GM23338 (cell line): ENCODE results near the gene RPS6KA4.

Source experiments
- CREB1 ChIP-seq: fragments of 250-450 bp; sonication (Bioruptor Pico); IDR thresholded peaks from 2 replicates; pipeline ENCODE4 v1.5.0; 2020; ENCODE audit warnings: low read depth, mild to moderate bottlenecking, moderate library complexity
- ETS1 ChIP-seq: IDR thresholded peaks from 2 replicates; pipeline ENCODE4 v1.6.1; 2016; ENCODE audit warnings: antibody characterized with exemption
- EZH2 ChIP-seq: fragments of 200-600 bp; sonication (generic); IDR thresholded peaks from one replicate; pipeline ENCODE4 v1.8.0; 2017; ENCODE audit warnings: antibody characterized with exemption, mild to moderate bottlenecking, low read depth; ENCODE audit not compliant: unreplicated experiment
- EZH2phosphoT487 ChIP-seq: fragments of 200-600 bp; sonication (generic); IDR thresholded peaks from one replicate; pipeline ENCODE4 v1.8.1; 2018; ENCODE audit warnings: antibody characterized with exemption; ENCODE audit not compliant: unreplicated experiment
- JUNB ChIP-seq: IDR thresholded peaks from one replicate; pipeline ENCODE4 v1.6.1; 2016; ENCODE audit warnings: antibody characterized with exemption; ENCODE audit not compliant: unreplicated experiment
- POLR2AphosphoS5 ChIP-seq: IDR thresholded peaks from 2 replicates; pipeline ENCODE4 v1.6.1; 2016; ENCODE audit warnings: antibody characterized with exemption, low read depth
- STAT1 ChIP-seq: IDR thresholded peaks from one replicate; pipeline ENCODE4 v1.6.1; 2016; ENCODE audit warnings: antibody characterized with exemption; ENCODE audit not compliant: unreplicated experiment
- ZNF114 ChIP-seq: fragments of 250-450 bp; sonication (Bioruptor Pico); IDR thresholded peaks from 2 replicates; pipeline ENCODE4 v1.5.0; 2020; ENCODE audit warnings: mild to moderate bottlenecking, moderate library complexity
- ZNF331 ChIP-seq: fragments of 250-450 bp; sonication (Bioruptor Pico); IDR thresholded peaks from 2 replicates; pipeline ENCODE4 v1.5.0; 2020; ENCODE audit warnings: low read depth, mild to moderate bottlenecking, moderate library complexity
- TF ChIP-seq, protein P1 (sequence below), 2 experiments: fragments of 200-600 bp in 1 of 2; sonication (generic) in 1 of 2; conservative IDR thresholded peaks; 2 replicates each; pipeline versions ENCODE4 v1.5.1 to v1.6.1; 2016 to 2017; ENCODE audit warnings: antibody characterized with exemption in 2 of 2, low read depth in 2 of 2, mild to moderate bottlenecking in 2 of 2, moderate library complexity in 1 of 2
- TF ChIP-seq, protein P2 (sequence below): IDR thresholded peaks from one replicate; pipeline ENCODE4 v1.6.1; 2018; ENCODE audit warnings: antibody characterized with exemption; ENCODE audit not compliant: unreplicated experiment
- TF ChIP-seq, protein P3 (sequence below): fragments of 250-450 bp; sonication (Bioruptor Pico); IDR thresholded peaks from 2 replicates; pipeline ENCODE4 v1.5.0; 2020; ENCODE audit warnings: mild to moderate bottlenecking, moderate library complexity

GRCh38 chr11:64339286-64339685 is 19.7 kb upstream of the RPS6KA4 start:
- TF ChIP-seq, protein P1, sequence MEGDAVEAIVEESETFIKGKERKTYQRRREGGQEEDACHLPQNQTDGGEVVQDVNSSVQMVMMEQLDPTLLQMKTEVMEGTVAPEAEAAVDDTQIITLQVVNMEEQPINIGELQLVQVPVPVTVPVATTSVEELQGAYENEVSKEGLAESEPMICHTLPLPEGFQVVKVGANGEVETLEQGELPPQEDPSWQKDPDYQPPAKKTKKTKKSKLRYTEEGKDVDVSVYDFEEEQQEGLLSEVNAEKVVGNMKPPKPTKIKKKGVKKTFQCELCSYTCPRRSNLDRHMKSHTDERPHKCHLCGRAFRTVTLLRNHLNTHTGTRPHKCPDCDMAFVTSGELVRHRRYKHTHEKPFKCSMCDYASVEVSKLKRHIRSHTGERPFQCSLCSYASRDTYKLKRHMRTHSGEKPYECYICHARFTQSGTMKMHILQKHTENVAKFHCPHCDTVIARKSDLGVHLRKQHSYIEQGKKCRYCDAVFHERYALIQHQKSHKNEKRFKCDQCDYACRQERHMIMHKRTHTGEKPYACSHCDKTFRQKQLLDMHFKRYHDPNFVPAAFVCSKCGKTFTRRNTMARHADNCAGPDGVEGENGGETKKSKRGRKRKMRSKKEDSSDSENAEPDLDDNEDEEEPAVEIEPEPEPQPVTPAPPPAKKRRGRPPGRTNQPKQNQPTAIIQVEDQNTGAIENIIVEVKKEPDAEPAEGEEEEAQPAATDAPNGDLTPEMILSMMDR (conservative IDR thresholded peaks at IDR 0.05; ENCODE audit: low read depth in 2 of 2), result no peak
- TF ChIP-seq EZH2 (no peak), ZNF331 (no peak), CREB1 (CRISPR knock-in tag) (no peak), POLR2AphosphoS5 (no peak), EZH2phosphoT487 (no peak), JUNB (no peak), ETS1 (no peak), STAT1 (no peak), ZNF114 (CRISPR knock-in tag) (no peak)
- TF ChIP-seq, protein P2, sequence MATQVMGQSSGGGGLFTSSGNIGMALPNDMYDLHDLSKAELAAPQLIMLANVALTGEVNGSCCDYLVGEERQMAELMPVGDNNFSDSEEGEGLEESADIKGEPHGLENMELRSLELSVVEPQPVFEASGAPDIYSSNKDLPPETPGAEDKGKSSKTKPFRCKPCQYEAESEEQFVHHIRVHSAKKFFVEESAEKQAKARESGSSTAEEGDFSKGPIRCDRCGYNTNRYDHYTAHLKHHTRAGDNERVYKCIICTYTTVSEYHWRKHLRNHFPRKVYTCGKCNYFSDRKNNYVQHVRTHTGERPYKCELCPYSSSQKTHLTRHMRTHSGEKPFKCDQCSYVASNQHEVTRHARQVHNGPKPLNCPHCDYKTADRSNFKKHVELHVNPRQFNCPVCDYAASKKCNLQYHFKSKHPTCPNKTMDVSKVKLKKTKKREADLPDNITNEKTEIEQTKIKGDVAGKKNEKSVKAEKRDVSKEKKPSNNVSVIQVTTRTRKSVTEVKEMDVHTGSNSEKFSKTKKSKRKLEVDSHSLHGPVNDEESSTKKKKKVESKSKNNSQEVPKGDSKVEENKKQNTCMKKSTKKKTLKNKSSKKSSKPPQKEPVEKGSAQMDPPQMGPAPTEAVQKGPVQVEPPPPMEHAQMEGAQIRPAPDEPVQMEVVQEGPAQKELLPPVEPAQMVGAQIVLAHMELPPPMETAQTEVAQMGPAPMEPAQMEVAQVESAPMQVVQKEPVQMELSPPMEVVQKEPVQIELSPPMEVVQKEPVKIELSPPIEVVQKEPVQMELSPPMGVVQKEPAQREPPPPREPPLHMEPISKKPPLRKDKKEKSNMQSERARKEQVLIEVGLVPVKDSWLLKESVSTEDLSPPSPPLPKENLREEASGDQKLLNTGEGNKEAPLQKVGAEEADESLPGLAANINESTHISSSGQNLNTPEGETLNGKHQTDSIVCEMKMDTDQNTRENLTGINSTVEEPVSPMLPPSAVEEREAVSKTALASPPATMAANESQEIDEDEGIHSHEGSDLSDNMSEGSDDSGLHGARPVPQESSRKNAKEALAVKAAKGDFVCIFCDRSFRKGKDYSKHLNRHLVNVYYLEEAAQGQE, result no peak
- TF ChIP-seq, protein P3, sequence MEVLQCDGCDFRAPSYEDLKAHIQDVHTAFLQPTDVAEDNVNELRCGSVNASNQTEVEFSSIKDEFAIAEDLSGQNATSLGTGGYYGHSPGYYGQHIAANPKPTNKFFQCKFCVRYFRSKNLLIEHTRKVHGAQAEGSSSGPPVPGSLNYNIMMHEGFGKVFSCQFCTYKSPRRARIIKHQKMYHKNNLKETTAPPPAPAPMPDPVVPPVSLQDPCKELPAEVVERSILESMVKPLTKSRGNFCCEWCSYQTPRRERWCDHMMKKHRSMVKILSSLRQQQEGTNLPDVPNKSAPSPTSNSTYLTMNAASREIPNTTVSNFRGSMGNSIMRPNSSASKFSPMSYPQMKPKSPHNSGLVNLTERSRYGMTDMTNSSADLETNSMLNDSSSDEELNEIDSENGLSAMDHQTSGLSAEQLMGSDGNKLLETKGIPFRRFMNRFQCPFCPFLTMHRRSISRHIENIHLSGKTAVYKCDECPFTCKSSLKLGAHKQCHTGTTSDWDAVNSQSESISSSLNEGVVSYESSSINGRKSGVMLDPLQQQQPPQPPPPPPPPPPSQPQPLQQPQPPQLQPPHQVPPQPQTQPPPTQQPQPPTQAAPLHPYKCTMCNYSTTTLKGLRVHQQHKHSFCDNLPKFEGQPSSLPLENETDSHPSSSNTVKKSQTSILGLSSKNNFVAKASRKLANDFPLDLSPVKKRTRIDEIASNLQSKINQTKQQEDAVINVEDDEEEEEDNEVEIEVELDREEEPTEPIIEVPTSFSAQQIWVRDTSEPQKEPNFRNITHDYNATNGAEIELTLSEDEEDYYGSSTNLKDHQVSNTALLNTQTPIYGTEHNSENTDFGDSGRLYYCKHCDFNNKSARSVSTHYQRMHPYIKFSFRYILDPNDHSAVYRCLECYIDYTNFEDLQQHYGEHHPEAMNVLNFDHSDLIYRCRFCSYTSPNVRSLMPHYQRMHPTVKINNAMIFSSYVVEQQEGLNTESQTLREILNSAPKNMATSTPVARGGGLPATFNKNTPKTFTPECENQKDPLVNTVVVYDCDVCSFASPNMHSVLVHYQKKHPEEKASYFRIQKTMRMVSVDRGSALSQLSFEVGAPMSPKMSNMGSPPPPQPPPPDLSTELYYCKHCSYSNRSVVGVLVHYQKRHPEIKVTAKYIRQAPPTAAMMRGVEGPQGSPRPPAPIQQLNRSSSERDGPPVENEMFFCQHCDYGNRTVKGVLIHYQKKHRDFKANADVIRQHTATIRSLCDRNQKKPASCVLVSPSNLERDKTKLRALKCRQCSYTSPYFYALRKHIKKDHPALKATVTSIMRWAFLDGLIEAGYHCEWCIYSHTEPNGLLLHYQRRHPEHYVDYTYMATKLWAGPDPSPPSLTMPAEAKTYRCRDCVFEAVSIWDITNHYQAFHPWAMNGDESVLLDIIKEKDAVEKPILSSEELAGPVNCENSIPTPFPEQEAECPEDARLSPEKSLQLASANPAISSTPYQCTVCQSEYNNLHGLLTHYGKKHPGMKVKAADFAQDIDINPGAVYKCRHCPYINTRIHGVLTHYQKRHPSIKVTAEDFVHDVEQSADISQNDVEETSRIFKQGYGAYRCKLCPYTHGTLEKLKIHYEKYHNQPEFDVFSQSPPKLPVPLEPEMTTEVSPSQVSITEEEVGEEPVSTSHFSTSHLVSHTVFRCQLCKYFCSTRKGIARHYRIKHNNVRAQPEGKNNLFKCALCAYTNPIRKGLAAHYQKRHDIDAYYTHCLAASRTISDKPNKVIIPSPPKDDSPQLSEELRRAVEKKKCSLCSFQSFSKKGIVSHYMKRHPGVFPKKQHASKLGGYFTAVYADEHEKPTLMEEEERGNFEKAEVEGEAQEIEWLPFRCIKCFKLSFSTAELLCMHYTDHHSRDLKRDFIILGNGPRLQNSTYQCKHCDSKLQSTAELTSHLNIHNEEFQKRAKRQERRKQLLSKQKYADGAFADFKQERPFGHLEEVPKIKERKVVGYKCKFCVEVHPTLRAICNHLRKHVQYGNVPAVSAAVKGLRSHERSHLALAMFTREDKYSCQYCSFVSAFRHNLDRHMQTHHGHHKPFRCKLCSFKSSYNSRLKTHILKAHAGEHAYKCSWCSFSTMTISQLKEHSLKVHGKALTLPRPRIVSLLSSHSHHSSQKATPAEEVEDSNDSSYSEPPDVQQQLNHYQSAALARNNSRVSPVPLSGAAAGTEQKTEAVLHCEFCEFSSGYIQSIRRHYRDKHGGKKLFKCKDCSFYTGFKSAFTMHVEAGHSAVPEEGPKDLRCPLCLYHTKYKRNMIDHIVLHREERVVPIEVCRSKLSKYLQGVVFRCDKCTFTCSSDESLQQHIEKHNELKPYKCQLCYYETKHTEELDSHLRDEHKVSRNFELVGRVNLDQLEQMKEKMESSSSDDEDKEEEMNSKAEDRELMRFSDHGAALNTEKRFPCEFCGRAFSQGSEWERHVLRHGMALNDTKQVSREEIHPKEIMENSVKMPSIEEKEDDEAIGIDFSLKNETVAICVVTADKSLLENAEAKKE (CRISPR knock-in tag), result no peak
